Activated CD8-positive, alpha-beta T cell treated with anti-CD3 and anti-CD28 coated beads, Interleukin-2, amount 10 ng/mL, durations not matched to agents 7 days and 5 days (primary cell): ENCODE results near the gene ST14. TPM values are rescaled to one million over a fixed set of nuclear protein-coding genes. Genes with fewer than 3 reads are reported as not detected.
A peak's percentile ranks its signal among the peaks of the same experiment; 100 is the strongest.

ENCODE experiments used
- ATAC-seq: fragments of 150-1000 bp; cut with Tn5 transposase; one replicate; pipeline ENCODE4 v1.10.0; 2021; ENCODE audit warnings: moderate library complexity
- CTCF ChIA-PET: fragments of 350-600 bp; sonication (Branson Sonifier 250); formaldehyde crosslinking; loops from one replicate; lab custom pipeline; 2021; ENCODE audit warnings: antibody characterized with exemption; lab: Charles Lee
- POLR2A ChIA-PET: fragments of 350-600 bp; sonication (Branson Sonifier 250); formaldehyde crosslinking; loops from one replicate; lab custom pipeline; 2021; ENCODE audit warnings: antibody characterized with exemption; lab: Charles Lee
- DNase-seq: peaks from one replicate; pipeline ENCODE4 v3.0.0-alpha.2; 2020
- H3K27ac Mint-ChIP-seq: one replicate; pipeline ENCODE4 v1.8.0; 2021; ENCODE audit warnings: mild to moderate bottlenecking, mixed read lengths
- H3K27me3 Mint-ChIP-seq: one replicate; pipeline ENCODE4 v1.8.0; 2021; ENCODE audit warnings: low read depth, mixed read lengths
- H3K36me3 Mint-ChIP-seq: one replicate; pipeline ENCODE4 v1.8.0; 2021; ENCODE audit warnings: low read depth, mixed read lengths
- H3K4me1 Mint-ChIP-seq: one replicate; pipeline ENCODE4 v1.8.0; 2021; ENCODE audit warnings: low read depth, mixed read lengths
- H3K4me3 Mint-ChIP-seq: one replicate; pipeline ENCODE4 v1.8.0; 2021; ENCODE audit warnings: mild to moderate bottlenecking, mixed read lengths
- H3K9me3 Mint-ChIP-seq: one replicate; pipeline ENCODE4 v1.8.0; 2022; ENCODE audit warnings: mixed read lengths; ENCODE audit not compliant: insufficient read depth
- total RNA-seq, 2 experiments: library from RNA; stranded (reverse); gene quantifications; one replicate each; pipeline ENCODE4 v1.2.3, GENCODE V29; 2021

Gene ST14
- total RNA-seq, 2 experiments from 2014 or later = not detected

GRCh38 chr11:130122141-130122575, 37.4 kb upstream of the ST14 start:
- DNase-seq = no peak
- no peak for ATAC-seq
- H3K4me3 Mint-ChIP-seq = no peak overlapping the region
- POLR2A ChIA-PET = interaction anchor here (1.8 kb wide), 1 partner anchor 119 kb away, joined by 6 read pairs; the partner anchor contains the start of gene PRDM10
- peaks cover 41% of the 10 kb centered on the region for H3K4me1 Mint-ChIP-seq
- H3K27ac Mint-ChIP-seq = no peak overlapping the region
- H3K36me3 Mint-ChIP-seq = peaks cover 15% of the 10 kb centered on the region
- CTCF ChIA-PET = interaction anchor here (1.0 to 2.2 kb wide), 4 partner anchors 10 to 182 kb away, joined by 3 to 16 read pairs (median 4); no protein-coding TSS in a partner anchor
- H3K27me3 Mint-ChIP-seq = peaks cover 28% of the 10 kb centered on the region
- no peaks in the 10 kb centered on the region for H3K9me3 Mint-ChIP-seq

GRCh38 chr11:130123414-130124040, 36.1 kb upstream of the ST14 start:
- CTCF ChIA-PET = interaction anchor here (0.9 to 1.5 kb wide), 2 partner anchors 9 to 203 kb away, joined by 4 to 6 read pairs; no protein-coding TSS in a partner anchor
- Mint-ChIP-seq H3K4me3 (no peak overlapping the region), H3K27ac (no peak overlapping the region), H3K9me3 (no peaks in the 10 kb centered on the region), H3K4me1 (peaks cover 35% of the 10 kb centered on the region), H3K27me3 (peaks cover 28% of the 10 kb centered on the region), H3K36me3 (peaks cover 15% of the 10 kb centered on the region)
- POLR2A ChIA-PET = interaction anchor here (0.6 kb wide), 1 partner anchor 245 kb away, joined by 3 read pairs; no protein-coding TSS in a partner anchor
- DNase-seq (no peak), ATAC-seq (no peak)

- POLR2A ChIA-PET = no interaction called here
- ATAC-seq (no peak), DNase-seq (no peak)
- H3K4me3 Mint-ChIP-seq = no peak overlapping the region
- peaks cover 29% of the 10 kb centered on the region for H3K4me1 Mint-ChIP-seq
- H3K27me3 Mint-ChIP-seq = peaks cover 28% of the 10 kb centered on the region
- CTCF ChIA-PET = interaction anchor here (0.9 to 1.5 kb wide), 2 partner anchors 9 to 203 kb away, joined by 4 to 6 read pairs; no protein-coding TSS in a partner anchor
- no peak overlapping the region for H3K27ac Mint-ChIP-seq
- H3K9me3 Mint-ChIP-seq = no peaks in the 10 kb centered on the region
- H3K36me3 Mint-ChIP-seq = peaks cover 15% of the 10 kb centered on the region
Measured at GRCh38 chr11:130124096-130124495, 35.5 kb upstream of the ST14 start.

GRCh38 chr11:130125638-130126037, 33.9 kb upstream of the ST14 start:
- ChIA-PET POLR2A (no interaction called here), CTCF (interaction anchor here (9.7 kb wide), 1 partner anchor 202 kb away, joined by 165 read pairs; no protein-coding TSS in a partner anchor)
- no peak for DNase-seq
- Mint-ChIP-seq H3K4me1 (peaks cover 19% of the 10 kb centered on the region), H3K4me3 (no peak overlapping the region), H3K27ac (no peak overlapping the region), H3K9me3 (no peaks in the 10 kb centered on the region), H3K36me3 (peaks cover 15% of the 10 kb centered on the region), H3K27me3 (peaks cover 17% of the 10 kb centered on the region)
- no peak for ATAC-seq

GRCh38 chr11:130126516-130126915, 33.1 kb upstream of the ST14 start:
- peaks cover 15% of the 10 kb centered on the region for H3K36me3 Mint-ChIP-seq

GRCh38 chr11:130127509-130127908, 32.1 kb upstream of the ST14 start:
- POLR2A ChIA-PET = no interaction called here

More at GRCh38 chr11:130126516-130126915, 33.1 kb upstream of the ST14 start:
- Mint-ChIP-seq H3K4me1 (peaks cover 10% of the 10 kb centered on the region), H3K4me3 (no peak overlapping the region), H3K27ac (no peak overlapping the region), H3K9me3 (no peaks in the 10 kb centered on the region), H3K27me3 (peaks cover 13% of the 10 kb centered on the region)
- ATAC-seq (no peak), DNase-seq (no peak)
- ChIA-PET CTCF (interaction anchor here (1.5 to 9.7 kb wide), 2 partner anchors 21 to 202 kb away, joined by 4 to 165 read pairs; no protein-coding TSS in a partner anchor), POLR2A (no interaction called here)

GRCh38 chr11:130128626-130129025, 31.0 kb upstream of the ST14 start:
- ATAC-seq (no peak), DNase-seq (no peak)
- H3K4me3 Mint-ChIP-seq = no peak overlapping the region
- CTCF ChIA-PET = interaction anchor here (9.7 kb wide), 1 partner anchor 205 kb away, joined by 165 read pairs; no protein-coding TSS in a partner anchor
- H3K9me3 Mint-ChIP-seq = no peaks in the 10 kb centered on the region
- POLR2A ChIA-PET = no interaction called here
- peaks cover 9% of the 10 kb centered on the region for H3K27me3 Mint-ChIP-seq
- no peaks in the 10 kb centered on the region for H3K4me1 Mint-ChIP-seq
- H3K27ac Mint-ChIP-seq = no peak overlapping the region
- H3K36me3 Mint-ChIP-seq = peaks cover 4% of the 10 kb centered on the region

More at GRCh38 chr11:130127509-130127908, 32.1 kb upstream of the ST14 start:
- Mint-ChIP-seq H3K27ac (no peak overlapping the region), H3K36me3 (peaks cover 8% of the 10 kb centered on the region), H3K27me3 (peaks cover 10% of the 10 kb centered on the region), H3K4me1 (peaks cover under 1% of the 10 kb centered on the region), H3K9me3 (no peaks in the 10 kb centered on the region), H3K4me3 (no peak overlapping the region)
- ATAC-seq (no peak), DNase-seq (no peak)
- CTCF ChIA-PET = interaction anchor here (1.5 to 9.7 kb wide), 2 partner anchors 22 to 203 kb away, joined by 4 to 165 read pairs; no protein-coding TSS in a partner anchor

GRCh38 chr11:130129922-130130321, 29.7 kb upstream of the ST14 start:
- DNase-seq (no peak), ATAC-seq (no peak)
- no peaks in the 10 kb centered on the region for H3K9me3 Mint-ChIP-seq
- H3K36me3 Mint-ChIP-seq = no peaks in the 10 kb centered on the region
- ChIA-PET CTCF (interaction anchor here (1.3 to 9.7 kb wide), 7 partner anchors 10 to 379 kb away, joined by 3 to 165 read pairs (median 14); no protein-coding TSS in a partner anchor), POLR2A (no interaction called here)
- no peak overlapping the region for H3K4me3 Mint-ChIP-seq
- H3K4me1 Mint-ChIP-seq = no peaks in the 10 kb centered on the region
- H3K27ac Mint-ChIP-seq = no peak overlapping the region
- H3K27me3 Mint-ChIP-seq = peaks cover 4% of the 10 kb centered on the region

GRCh38 chr11:130131961-130132850, 27.4 kb upstream of the ST14 start:
- H3K27ac Mint-ChIP-seq = no peak overlapping the region
- no peaks in the 10 kb centered on the region for H3K9me3 Mint-ChIP-seq
- ChIA-PET POLR2A (no interaction called here), CTCF (interaction anchor here (0.7 to 9.7 kb wide), 50 partner anchors 8 to 437 kb away, joined by 3 to 165 read pairs (median 5); partner anchors contain the start of gene NFRKB)
- no peaks in the 10 kb centered on the region for H3K4me1 Mint-ChIP-seq
- DNase-seq (peak; percentile 65), ATAC-seq (peak; percentile 67)
- no peak overlapping the region for H3K4me3 Mint-ChIP-seq
- no peaks in the 10 kb centered on the region for H3K27me3 Mint-ChIP-seq
- no peaks in the 10 kb centered on the region for H3K36me3 Mint-ChIP-seq

- Mint-ChIP-seq H3K36me3 (no peaks in the 10 kb centered on the region), H3K27ac (no peak overlapping the region), H3K4me3 (no peak overlapping the region), H3K27me3 (no peaks in the 10 kb centered on the region), H3K9me3 (no peaks in the 10 kb centered on the region), H3K4me1 (no peaks in the 10 kb centered on the region)
- POLR2A ChIA-PET = no interaction called here
- DNase-seq = no peak
- CTCF ChIA-PET = interaction anchor here (1.2 to 9.7 kb wide), 7 partner anchors 12 to 348 kb away, joined by 3 to 165 read pairs (median 16); no protein-coding TSS in a partner anchor
- ATAC-seq = no peak
Measured at GRCh38 chr11:130133716-130134115, 25.9 kb upstream of the ST14 start.

GRCh38 chr11:130136107-130136506, 23.5 kb upstream of the ST14 start:
- H3K4me1 Mint-ChIP-seq = no peaks in the 10 kb centered on the region
- no peak for DNase-seq
- no peaks in the 10 kb centered on the region for H3K36me3 Mint-ChIP-seq
- no peaks in the 10 kb centered on the region for H3K9me3 Mint-ChIP-seq
- H3K4me3 Mint-ChIP-seq = no peak overlapping the region
- H3K27me3 Mint-ChIP-seq = no peaks in the 10 kb centered on the region
- no peak for ATAC-seq
- POLR2A ChIA-PET = no interaction called here
- CTCF ChIA-PET = interaction anchor here (0.8 to 2.1 kb wide), 6 partner anchors 10 to 255 kb away, joined by 3 to 7 read pairs (median 4); no protein-coding TSS in a partner anchor
- no peak overlapping the region for H3K27ac Mint-ChIP-seq
